Testis (tissue), 2 donors: ENCODE measurements around the gene BMP6.

Experiments
- CTCF ChIP-seq, 3 experiments: fragments of 450-650 bp in 2 of 3; fragments of 200-600 bp in 1 of 3; sonication (generic) in 1 of 3; IDR thresholded peaks; one replicate each; pipeline ENCODE4 v1.5.1; 2016 to 2019; ENCODE audit warnings: antibody characterized with exemption in 3 of 3, mild to moderate bottlenecking in 2 of 3, moderate library complexity in 1 of 3
- POLR2A ChIP-seq: fragments of 450-650 bp; IDR thresholded peaks from one replicate; pipeline ENCODE4 v1.6.1; 2017; ENCODE audit warnings: antibody characterized with exemption, mild to moderate bottlenecking, moderate library complexity

- TF ChIP-seq CTCF (IDR thresholded peaks at IDR 0.05) (no peak), POLR2A (no peak)
These were observed 169.2 kb downstream of the BMP6 start for GRCh38 chr6:7895125-7895423.
